H1 (cell line): ENCODE data around the gene THADA. TPM values are rescaled to one million over a fixed set of nuclear protein-coding genes. Genes with fewer than 3 reads are reported as not detected.

Experiments
- CTCF ChIA-PET: fragments of 300-600 bp; sonication (Branson Sonifier 250); formaldehyde crosslinking; loops from one replicate; lab custom pipeline; 2021; ENCODE audit not compliant: partially characterized antibody; lab: Charles Lee
- POLR2A ChIA-PET: fragments of 300-600 bp; sonication (Branson Sonifier 250); formaldehyde crosslinking; loops from one replicate; lab custom pipeline; 2021; ENCODE audit warnings: inconsistent platforms; ENCODE audit not compliant: partially characterized antibody; lab: Charles Lee
- DNase-seq, 2 experiments: peaks; one replicate each; pipeline versions ENCODE4 v3.0.0 to v3.0.0-alpha.2; 2010 to 2022; ENCODE audit warnings: low spot score in 2 of 2, low read depth in 1 of 2, mixed read lengths in 1 of 2
- FAIRE-seq: peaks from 2 replicates; lab custom pipeline; 2011; peaks lifted over from hg19 to GRCh38; lab: Jason Lieb, UNC
- H2AFZ ChIP-seq: 2 replicates; pipeline ENCODE4 v1.8.1; 2012; ENCODE audit warnings: low read length, inconsistent platforms
- H2AK5ac ChIP-seq: 2 replicates; pipeline ENCODE4 v1.6.1; 2013; ENCODE audit warnings: low read depth, low read length
- H2BK120ac ChIP-seq: replicated peaks from 2 replicates; pipeline ENCODE3; 2013; ENCODE audit warnings: low read depth, low read length, inconsistent platforms
- H2BK12ac ChIP-seq: 2 replicates; pipeline ENCODE4 v1.6.1; 2013; ENCODE audit warnings: low read depth, low read length
- H2BK15ac ChIP-seq: 2 replicates; pipeline ENCODE4 v1.6.1; 2013; ENCODE audit warnings: low read length
- H2BK20ac ChIP-seq: 2 replicates; pipeline ENCODE4 v1.6.1; 2013; ENCODE audit warnings: low read length
- H2BK5ac ChIP-seq: 2 replicates; pipeline ENCODE4 v1.6.1; 2013; ENCODE audit warnings: low read depth, low read length
- H3K14ac ChIP-seq: 2 replicates; pipeline ENCODE4 v1.6.1; 2013; ENCODE audit warnings: inconsistent platforms; ENCODE audit not compliant: insufficient read length
- H3K18ac ChIP-seq: 2 replicates; pipeline ENCODE4 v1.6.1; 2013; ENCODE audit warnings: low read length; ENCODE audit errors: extremely low read depth
- H3K23ac ChIP-seq: 2 replicates; pipeline ENCODE4 v1.6.1; 2013; ENCODE audit warnings: inconsistent platforms; ENCODE audit not compliant: insufficient read length
- H3K23me2 ChIP-seq: 2 replicates; pipeline ENCODE4 v1.6.1; 2013; ENCODE audit warnings: low read depth, low read length
- H3K27ac ChIP-seq: 2 replicates; pipeline ENCODE4 v1.6.1; 2011; ENCODE audit warnings: low read depth, low read length, inconsistent platforms
- H3K27me3 ChIP-seq, 4 experiments: replicated peaks in 1 of 4; 1 replicate in 1 of 4; 2 replicates in 3 of 4; pipeline versions ENCODE4 v1.6.1 to v1.8.1; 2011 to 2013; ENCODE audit warnings: low read length in 3 of 4, mild to moderate bottlenecking in 3 of 4, inconsistent platforms in 2 of 4, mixed read lengths in 2 of 4, moderate library complexity in 1 of 4; ENCODE audit not compliant: control insufficient read depth in 3 of 4, insufficient read depth in 3 of 4; ENCODE audit errors: extremely low read depth in 1 of 4
- H3K36me3 ChIP-seq, 4 experiments: 2 replicates each; pipeline versions ENCODE4 v1.6.1 to v1.8.1; 2011 to 2013; ENCODE audit warnings: mild to moderate bottlenecking in 4 of 4, low read length in 3 of 4, moderate library complexity in 2 of 4, control low read depth in 1 of 4, inconsistent platforms in 1 of 4; ENCODE audit not compliant: insufficient read depth in 4 of 4, control insufficient read depth in 2 of 4
- H3K4ac ChIP-seq: replicated peaks from 2 replicates; pipeline ENCODE3; 2013; ENCODE audit warnings: low read length, low read depth, mixed read lengths, inconsistent platforms; ENCODE audit not compliant: insufficient read length
- H3K4me1 ChIP-seq, 4 experiments: replicated peaks in 1 of 4; 1 replicate in 1 of 4; 2 replicates in 3 of 4; pipeline versions ENCODE4 v1.6.1 to v1.8.1; 2011 to 2013; ENCODE audit warnings: low read length in 3 of 4, inconsistent platforms in 2 of 4, mixed read lengths in 1 of 4; ENCODE audit not compliant: insufficient read depth in 4 of 4, control insufficient read depth in 3 of 4
- H3K4me2 ChIP-seq, 2 experiments: 2 replicates each; pipeline versions ENCODE4 v1.6.1 to v1.8.1; 2011 to 2013; ENCODE audit warnings: low read depth in 2 of 2, low read length in 2 of 2, control low read depth in 1 of 2, inconsistent platforms in 1 of 2, mild to moderate bottlenecking in 1 of 2; ENCODE audit not compliant: insufficient read depth in 1 of 2
- H3K4me3 ChIP-seq, 4 experiments: fragments of 200-600, 300-600 bp in 1 of 4; sonication (generic), shearing (Covaris generic), sonication (Bioruptor Twin) in 1 of 4; 2 replicates each; pipeline versions ENCODE4 v1.5.1 to v1.8.1; 2011 to 2016; ENCODE audit warnings: low read length in 4 of 4, low read depth in 3 of 4, control low read depth in 2 of 4, inconsistent platforms in 2 of 4, mild to moderate bottlenecking in 2 of 4, mixed read lengths in 1 of 4, moderate library complexity in 1 of 4; ENCODE audit not compliant: insufficient read depth in 2 of 4; ENCODE audit errors: extremely low read depth in 1 of 4
- H3K56ac ChIP-seq: replicated peaks from 2 replicates; pipeline ENCODE3; 2013; ENCODE audit warnings: low read depth, mild to moderate bottlenecking, mixed read lengths, low read length, inconsistent platforms; ENCODE audit not compliant: insufficient read length
- H3K79me1 ChIP-seq: 2 replicates; pipeline ENCODE4 v1.6.1; 2013; ENCODE audit warnings: low read depth, low read length, control low read depth
- H3K79me2 ChIP-seq, 2 experiments: 2 replicates each; pipeline versions ENCODE4 v1.6.1 to v1.8.1; 2012 to 2013; ENCODE audit warnings: low read length in 2 of 2, mild to moderate bottlenecking in 2 of 2, inconsistent platforms in 1 of 2; ENCODE audit not compliant: insufficient read depth in 2 of 2, control insufficient read depth in 1 of 2
- H3K9ac ChIP-seq, 4 experiments: replicated peaks in 1 of 4; 1 replicate in 1 of 4; 2 replicates in 3 of 4; pipeline versions ENCODE4 v1.6.1 to v1.8.1; 2011 to 2013; ENCODE audit warnings: low read depth in 3 of 4, low read length in 3 of 4, control low read depth in 2 of 4, mild to moderate bottlenecking in 2 of 4, moderate library complexity in 2 of 4, inconsistent platforms in 1 of 4; ENCODE audit errors: extremely low read depth in 1 of 4
- H3K9me3 ChIP-seq, 2 experiments: 2 replicates each; pipeline versions ENCODE4 v1.6.1 to v1.8.1; 2012 to 2013; ENCODE audit warnings: mild to moderate bottlenecking in 2 of 2, moderate library complexity in 2 of 2, control low read depth in 1 of 2, inconsistent platforms in 1 of 2, low read depth in 1 of 2, low read length in 1 of 2, mixed read lengths in 1 of 2; ENCODE audit not compliant: insufficient read depth in 2 of 2
- H4K20me1 ChIP-seq, 2 experiments: replicated peaks in 1 of 2; 2 replicates each; pipeline versions ENCODE3 to v1.8.1; 2011 to 2013; ENCODE audit warnings: inconsistent platforms in 2 of 2, low read length in 2 of 2, mild to moderate bottlenecking in 1 of 2; ENCODE audit not compliant: insufficient read depth in 2 of 2, control insufficient read depth in 1 of 2
- H4K5ac ChIP-seq: 2 replicates; pipeline ENCODE4 v1.6.1; 2013; ENCODE audit warnings: low read length, low read depth, mixed read lengths, inconsistent platforms; ENCODE audit not compliant: insufficient read length
- H4K8ac ChIP-seq: 2 replicates; pipeline ENCODE4 v1.8.0; 2013; ENCODE audit warnings: mild to moderate bottlenecking, moderate library complexity, low read length, inconsistent platforms; ENCODE audit not compliant: insufficient read depth; ENCODE audit errors: extremely low read depth
- H4K91ac ChIP-seq: replicated peaks from 2 replicates; pipeline ENCODE3; 2013; ENCODE audit warnings: low read length, mixed read lengths, inconsistent platforms; ENCODE audit not compliant: insufficient read length
- HDAC6 ChIP-seq: IDR thresholded peaks from one replicate; pipeline ENCODE4 v1.7.1; 2012; ENCODE audit warnings: low read depth, mild to moderate bottlenecking, inconsistent platforms, low read length, moderate library complexity
- polyA plus RNA-seq, 7 experiments: library from polyadenylated mRNA; depleted of rRNA in 3 of 7; stranded (reverse) in 5 of 7; unstranded in 2 of 7; fragments of >200 nt in 5 of 7; fragments of 200-250 nt in 2 of 7; gene quantifications; 1 replicate in 5 of 7; 2 replicates in 1 of 7; 4 replicates in 1 of 7; pipeline versions ENCODE4 v1.2.1 to v1.2.3, GENCODE V29; 2011 to 2013; ENCODE audit warnings: missing spikeins in 2 of 7, mixed read lengths in 2 of 7
- total RNA-seq: library from RNA; stranded (reverse); fragmentation: NEBNext Ultra II Directional; extraction: Animal tissue kit (Norgen Biotek cat#: 25700); gene quantifications from 2 replicates; pipeline ENCODE4 v1.2.1, GENCODE V29; 2021

Gene THADA
- total and polyA plus RNA-seq, 2 of the 8 experiments (the other 6 are each of a cell fraction or from before 2014, with no cell fraction given) = 22.4 to 26.8 TPM

- Histone ChIP-seq H2BK5ac (no peak overlapping the region), H4K8ac (no peak overlapping the region), H2AFZ (no peak overlapping the region), H3K23me2 (peaks cover 6% of the 10 kb centered on the region), H4K5ac (no peak overlapping the region), H3K4me2 (no peak overlapping the region), H3K4me1 (peaks cover 0 to 6% (median 0%) of the 10 kb centered on the region in 4 experiments; a peak in 2 of 7 replicates), H2BK120ac (no peak overlapping the region), H3K14ac (no peak overlapping the region), H3K9ac (no peak overlapping the region), H3K56ac (no peak overlapping the region), H3K79me1 (no peaks in the 10 kb centered on the region), H3K18ac (no peak overlapping the region), H3K36me3 (peaks cover 2 to 18% (median 5%) of the 10 kb centered on the region in 4 experiments; a peak in 6 of 8 replicates), H3K79me2 (peaks cover 0 to 13% of the 10 kb centered on the region in 2 experiments; a peak in 2 of 4 replicates), H2BK12ac (no peak overlapping the region), H4K91ac (no peak overlapping the region), H3K4ac (no peak overlapping the region), H3K4me3 (no peak overlapping the region), H2BK20ac (no peak overlapping the region), H3K27me3 (no peaks in the 10 kb centered on the region), H3K27ac (no peak overlapping the region), H3K9me3 (no peaks in the 10 kb centered on the region), H3K23ac (no peak overlapping the region), H4K20me1 (no peaks in the 10 kb centered on the region), H2BK15ac (no peak overlapping the region), H2AK5ac (no peak overlapping the region)
- FAIRE-seq (no peak), DNase-seq (no peak)
- no peak for TF ChIP-seq HDAC6
- CTCF ChIA-PET = interaction anchor here (3.0 kb wide), 1 partner anchor 15 kb away, joined by 16 read pairs; no protein-coding TSS in a partner anchor
- POLR2A ChIA-PET = no interaction called here
These were observed 3.4 kb downstream of the THADA start for GRCh38 chr2:43592443-43592842.
